A549 (cell line): ENCODE results near the gene HEXD.

Experiments used
- KDM5A ChIP-seq: fragments of 200-600 bp; sonication (generic); IDR thresholded peaks from 2 replicates; pipeline ENCODE4 v1.6.1; 2016; ENCODE audit warnings: antibody characterized with exemption, mild to moderate bottlenecking
- MAFK ChIP-seq: fragments of 450-650 bp; IDR thresholded peaks from 2 replicates; pipeline ENCODE4 v1.6.1; 2014; ENCODE audit not compliant: partially characterized antibody
- MYC ChIP-seq: IDR thresholded peaks from 2 replicates; pipeline ENCODE4 v1.6.1; 2012; ENCODE audit warnings: mild to moderate bottlenecking, inconsistent platforms, low read length, improper control_type of control experiment, borderline replicate concordance
- POLR2A ChIP-seq: IDR thresholded peaks from 2 replicates; pipeline ENCODE4 v1.6.1; 2012; ENCODE audit warnings: mild to moderate bottlenecking, low read length
- SMC3 ChIP-seq: fragments of >200 bp; sonication (Bioruptor Twin); formaldehyde crosslinking; IDR thresholded peaks from 3 replicates; pipeline ENCODE4 v1.6.1; 2018; ENCODE audit warnings: inconsistent platforms
- TF ChIP-seq, protein P1 (sequence below): fragments of 150-350 bp; IDR thresholded peaks from 2 replicates; pipeline ENCODE4 v1.6.1; 2014; ENCODE audit warnings: low read depth, mild to moderate bottlenecking, low read length
- TF ChIP-seq, protein P2 (sequence below): fragments of >200 bp; sonication (Bioruptor Twin); formaldehyde crosslinking; IDR thresholded peaks from 3 replicates; pipeline ENCODE4 v1.5.1; 2016
- TF ChIP-seq, protein P3 (sequence below): fragments of 200-600 bp; sonication (generic); IDR thresholded peaks from 2 replicates; pipeline ENCODE4 v1.6.1; 2016; ENCODE audit warnings: antibody characterized with exemption, mild to moderate bottlenecking, moderate library complexity

DNA sequence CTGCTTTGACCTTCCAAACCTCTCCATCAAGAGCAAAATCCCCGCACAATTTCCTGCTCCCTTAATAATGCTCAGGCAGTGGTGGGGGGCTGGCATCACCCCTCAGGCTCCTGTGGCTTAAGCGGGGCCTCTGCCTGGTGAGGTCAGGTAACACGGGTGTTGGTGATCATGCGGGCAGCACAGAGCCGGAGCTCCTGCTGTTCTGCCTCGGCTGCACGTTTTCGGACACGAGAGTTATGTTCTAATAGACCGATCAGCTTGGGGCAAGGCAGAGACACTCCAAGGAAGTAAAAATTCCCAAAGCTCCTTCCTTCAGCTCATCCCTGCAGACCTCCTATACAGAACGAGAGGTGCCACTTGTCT is 46.4 kb downstream of the HEXD start:
- TF ChIP-seq MYC: no peak
- TF ChIP-seq MAFK: no peak
- no peak for TF ChIP-seq POLR2A
- TF ChIP-seq, protein P1, sequence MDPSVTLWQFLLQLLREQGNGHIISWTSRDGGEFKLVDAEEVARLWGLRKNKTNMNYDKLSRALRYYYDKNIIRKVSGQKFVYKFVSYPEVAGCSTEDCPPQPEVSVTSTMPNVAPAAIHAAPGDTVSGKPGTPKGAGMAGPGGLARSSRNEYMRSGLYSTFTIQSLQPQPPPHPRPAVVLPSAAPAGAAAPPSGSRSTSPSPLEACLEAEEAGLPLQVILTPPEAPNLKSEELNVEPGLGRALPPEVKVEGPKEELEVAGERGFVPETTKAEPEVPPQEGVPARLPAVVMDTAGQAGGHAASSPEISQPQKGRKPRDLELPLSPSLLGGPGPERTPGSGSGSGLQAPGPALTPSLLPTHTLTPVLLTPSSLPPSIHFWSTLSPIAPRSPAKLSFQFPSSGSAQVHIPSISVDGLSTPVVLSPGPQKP: no peak
- no peak for TF ChIP-seq KDM5A
- no peak for TF ChIP-seq SMC3
- TF ChIP-seq, protein P2, sequence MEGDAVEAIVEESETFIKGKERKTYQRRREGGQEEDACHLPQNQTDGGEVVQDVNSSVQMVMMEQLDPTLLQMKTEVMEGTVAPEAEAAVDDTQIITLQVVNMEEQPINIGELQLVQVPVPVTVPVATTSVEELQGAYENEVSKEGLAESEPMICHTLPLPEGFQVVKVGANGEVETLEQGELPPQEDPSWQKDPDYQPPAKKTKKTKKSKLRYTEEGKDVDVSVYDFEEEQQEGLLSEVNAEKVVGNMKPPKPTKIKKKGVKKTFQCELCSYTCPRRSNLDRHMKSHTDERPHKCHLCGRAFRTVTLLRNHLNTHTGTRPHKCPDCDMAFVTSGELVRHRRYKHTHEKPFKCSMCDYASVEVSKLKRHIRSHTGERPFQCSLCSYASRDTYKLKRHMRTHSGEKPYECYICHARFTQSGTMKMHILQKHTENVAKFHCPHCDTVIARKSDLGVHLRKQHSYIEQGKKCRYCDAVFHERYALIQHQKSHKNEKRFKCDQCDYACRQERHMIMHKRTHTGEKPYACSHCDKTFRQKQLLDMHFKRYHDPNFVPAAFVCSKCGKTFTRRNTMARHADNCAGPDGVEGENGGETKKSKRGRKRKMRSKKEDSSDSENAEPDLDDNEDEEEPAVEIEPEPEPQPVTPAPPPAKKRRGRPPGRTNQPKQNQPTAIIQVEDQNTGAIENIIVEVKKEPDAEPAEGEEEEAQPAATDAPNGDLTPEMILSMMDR: no peak
- TF ChIP-seq, protein P3, sequence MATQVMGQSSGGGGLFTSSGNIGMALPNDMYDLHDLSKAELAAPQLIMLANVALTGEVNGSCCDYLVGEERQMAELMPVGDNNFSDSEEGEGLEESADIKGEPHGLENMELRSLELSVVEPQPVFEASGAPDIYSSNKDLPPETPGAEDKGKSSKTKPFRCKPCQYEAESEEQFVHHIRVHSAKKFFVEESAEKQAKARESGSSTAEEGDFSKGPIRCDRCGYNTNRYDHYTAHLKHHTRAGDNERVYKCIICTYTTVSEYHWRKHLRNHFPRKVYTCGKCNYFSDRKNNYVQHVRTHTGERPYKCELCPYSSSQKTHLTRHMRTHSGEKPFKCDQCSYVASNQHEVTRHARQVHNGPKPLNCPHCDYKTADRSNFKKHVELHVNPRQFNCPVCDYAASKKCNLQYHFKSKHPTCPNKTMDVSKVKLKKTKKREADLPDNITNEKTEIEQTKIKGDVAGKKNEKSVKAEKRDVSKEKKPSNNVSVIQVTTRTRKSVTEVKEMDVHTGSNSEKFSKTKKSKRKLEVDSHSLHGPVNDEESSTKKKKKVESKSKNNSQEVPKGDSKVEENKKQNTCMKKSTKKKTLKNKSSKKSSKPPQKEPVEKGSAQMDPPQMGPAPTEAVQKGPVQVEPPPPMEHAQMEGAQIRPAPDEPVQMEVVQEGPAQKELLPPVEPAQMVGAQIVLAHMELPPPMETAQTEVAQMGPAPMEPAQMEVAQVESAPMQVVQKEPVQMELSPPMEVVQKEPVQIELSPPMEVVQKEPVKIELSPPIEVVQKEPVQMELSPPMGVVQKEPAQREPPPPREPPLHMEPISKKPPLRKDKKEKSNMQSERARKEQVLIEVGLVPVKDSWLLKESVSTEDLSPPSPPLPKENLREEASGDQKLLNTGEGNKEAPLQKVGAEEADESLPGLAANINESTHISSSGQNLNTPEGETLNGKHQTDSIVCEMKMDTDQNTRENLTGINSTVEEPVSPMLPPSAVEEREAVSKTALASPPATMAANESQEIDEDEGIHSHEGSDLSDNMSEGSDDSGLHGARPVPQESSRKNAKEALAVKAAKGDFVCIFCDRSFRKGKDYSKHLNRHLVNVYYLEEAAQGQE: no peak
